Neural crest cell (in vitro differentiated cells): Measurements from ENCODE around the gene PLCL2. TPM values are rescaled to one million over a fixed set of nuclear protein-coding genes. Genes with fewer than 3 reads are reported as not detected.

Experiments
- DNase-seq: peaks from one replicate; pipeline ENCODE4 v3.0.0; 2021; ENCODE audit warnings: low read depth, mixed read lengths, low spot score
- H3K27ac Mint-ChIP-seq: one replicate; pipeline ENCODE4 v1.8.0; 2021; ENCODE audit warnings: mild to moderate bottlenecking, mixed read lengths; ENCODE audit not compliant: unreplicated experiment
- H3K27me3 Mint-ChIP-seq: 2 replicates; pipeline ENCODE4 v1.8.0; 2021; ENCODE audit warnings: low read depth, mild to moderate bottlenecking, mixed read lengths
- H3K36me3 Mint-ChIP-seq: 2 replicates; pipeline ENCODE4 v1.8.0; 2021; ENCODE audit warnings: low read depth, mild to moderate bottlenecking, mixed read lengths
- H3K4me1 Mint-ChIP-seq: 2 replicates; pipeline ENCODE4 v1.8.0; 2021; ENCODE audit warnings: mixed read lengths
- H3K4me3 Mint-ChIP-seq: one replicate; pipeline ENCODE4 v1.8.0; 2021; ENCODE audit warnings: mild to moderate bottlenecking, mixed read lengths
- H3K9me3 Mint-ChIP-seq: 2 replicates; pipeline ENCODE4 v1.8.0; 2021; ENCODE audit warnings: mixed read lengths
- CTCF ChIP-seq: fragments of 200-600 bp; sonication (generic); conservative IDR thresholded peaks from 2 replicates; pipeline ENCODE4 v1.5.0; 2021; ENCODE audit warnings: antibody characterized with exemption, mild to moderate bottlenecking
- total RNA-seq: library from RNA; stranded (reverse); gene quantifications from 2 replicates; pipeline ENCODE4 v1.2.1, GENCODE V29; 2021

Gene PLCL2
- total RNA-seq, 1 donor from 2014 or later: 10.5 TPM

GRCh38 chr3:17032407-17033034 is 147.8 kb downstream of the PLCL2 start:
- DNase-seq: no peak
- Mint-ChIP-seq H3K27me3 (no peaks in the 10 kb centered on the region), H3K4me3 (no peak overlapping the region), H3K9me3 (no peaks in the 10 kb centered on the region), H3K4me1 (no peaks in the 10 kb centered on the region), H3K36me3 (no peaks in the 10 kb centered on the region), H3K27ac (no peak overlapping the region)
- peak; percentile 66 for TF ChIP-seq CTCF

- no peak for DNase-seq
- Mint-ChIP-seq H3K4me3 (no peak overlapping the region), H3K27me3 (no peaks in the 10 kb centered on the region), H3K9me3 (no peaks in the 10 kb centered on the region), H3K36me3 (no peaks in the 10 kb centered on the region), H3K4me1 (no peaks in the 10 kb centered on the region), H3K27ac (no peak overlapping the region)
- TF ChIP-seq CTCF: no peak
These were observed 148.9 kb downstream of the PLCL2 start for GRCh38 chr3:17033516-17034168.

- H3K27me3 Mint-ChIP-seq: no peaks in the 10 kb centered on the region
- no peak for DNase-seq
- TF ChIP-seq CTCF: no peak
- H3K9me3 Mint-ChIP-seq: no peaks in the 10 kb centered on the region
- H3K27ac Mint-ChIP-seq: no peak overlapping the region
- no peak overlapping the region for H3K4me3 Mint-ChIP-seq
- no peaks in the 10 kb centered on the region for H3K36me3 Mint-ChIP-seq
- H3K4me1 Mint-ChIP-seq: no peaks in the 10 kb centered on the region
These were observed 150.3 kb downstream of the PLCL2 start for GRCh38 chr3:17035033-17035432.

- Mint-ChIP-seq H3K36me3 (no peaks in the 10 kb centered on the region), H3K27ac (no peak overlapping the region), H3K27me3 (no peaks in the 10 kb centered on the region), H3K9me3 (no peaks in the 10 kb centered on the region), H3K4me1 (no peaks in the 10 kb centered on the region), H3K4me3 (no peak overlapping the region)
- no peak for TF ChIP-seq CTCF
- no peak for DNase-seq
These were observed 151.2 kb downstream of the PLCL2 start for GRCh38 chr3:17035966-17036365.

GRCh38 chr3:17038141-17038540 is 153.4 kb downstream of the PLCL2 start:
- no peak overlapping the region for H3K4me3 Mint-ChIP-seq

More at GRCh38 chr3:17038141-17038540, 153.4 kb downstream of the PLCL2 start:
- no peak for DNase-seq
- no peaks in the 10 kb centered on the region for H3K9me3 Mint-ChIP-seq
- H3K36me3 Mint-ChIP-seq: no peaks in the 10 kb centered on the region
- H3K27ac Mint-ChIP-seq: no peak overlapping the region
- TF ChIP-seq CTCF: no peak
- H3K27me3 Mint-ChIP-seq: no peaks in the 10 kb centered on the region
- H3K4me1 Mint-ChIP-seq: no peaks in the 10 kb centered on the region
